GM19240 (cell line): ENCODE measurements around the gene TNFRSF4.

Experiments
- DNase-seq: peaks from one replicate; pipeline ENCODE4 v3.0.0; 2011; ENCODE audit warnings: low spot score; ENCODE audit not compliant: insufficient read length

The TNFRSF4 gene

GRCh38 chr1:1245817-1246576 lies 32.0 kb upstream of the TNFRSF4 start:
- no peak for DNase-seq

GRCh38 chr1:1245178-1245816 lies 31.3 kb upstream of the TNFRSF4 start:
- no peak for DNase-seq

- DNase-seq = no peak
Observed at GRCh38 chr1:1244192-1244811, 30.3 kb upstream of the TNFRSF4 start.

GRCh38 chr1:1243807-1244191 lies 29.8 kb upstream of the TNFRSF4 start:
- DNase-seq = no peak

GRCh38 chr1:1243266-1243660 lies 29.3 kb upstream of the TNFRSF4 start:
- DNase-seq = no peak

GRCh38 chr1:1242461-1243265 lies 28.7 kb upstream of the TNFRSF4 start:
- no peak for DNase-seq

GRCh38 chr1:1241588-1242219 lies 27.8 kb upstream of the TNFRSF4 start:
- no peak for DNase-seq

- DNase-seq = no peak
Observed at GRCh38 chr1:1240822-1241587, 27.1 kb upstream of the TNFRSF4 start.

- DNase-seq = no peak
Observed at GRCh38 chr1:1240348-1240732, 26.4 kb upstream of the TNFRSF4 start.

GRCh38 chr1:1239614-1240347 lies 25.8 kb upstream of the TNFRSF4 start:
- DNase-seq = no peak

GRCh38 chr1:1239227-1239613 lies 25.3 kb upstream of the TNFRSF4 start:
- DNase-seq = no peak

- no peak for DNase-seq
Observed at GRCh38 chr1:1238702-1239178, 24.8 kb upstream of the TNFRSF4 start.

- DNase-seq = no peak
Observed at GRCh38 chr1:1237874-1238701, 24.1 kb upstream of the TNFRSF4 start.

GRCh38 chr1:1236945-1237873 lies 23.3 kb upstream of the TNFRSF4 start:
- no peak for DNase-seq

GRCh38 chr1:1236176-1236763 lies 22.3 kb upstream of the TNFRSF4 start:
- no peak for DNase-seq

- no peak for DNase-seq
Observed at GRCh38 chr1:1235016-1235744, 21.2 kb upstream of the TNFRSF4 start.
